Right cardiac atrium (tissue), 5 donors: ENCODE results near the gene ACTN4. TPM values are rescaled to one million over a fixed set of nuclear protein-coding genes. Genes with fewer than 3 reads are reported as not detected.

Experiments used
- ATAC-seq, 2 donors: fragments of 200-7000 bp; cut with Tn5 transposase; one replicate each; pipeline versions ENCODE4 v1.8.0 to v1.9.1; 2020; ENCODE audit warnings: moderate library complexity in 2 of 2, mild to moderate bottlenecking in 1 of 2
- DNase-seq, 3 donors: peaks; one replicate each; pipeline ENCODE4 v3.0.0-alpha.2; 2020
- H3K27ac ChIP-seq: one replicate; pipeline ENCODE4 v1.5.1; 2013; ENCODE audit warnings: mild to moderate bottlenecking, low read length, control low read depth, moderate library complexity
- H3K27me3 ChIP-seq: one replicate; pipeline ENCODE4 v1.6.1; 2013; ENCODE audit not compliant: control insufficient read depth, insufficient read depth
- H3K4me1 ChIP-seq: one replicate; pipeline ENCODE4 v1.6.1; 2013; ENCODE audit warnings: low read length; ENCODE audit not compliant: control insufficient read depth, insufficient read depth
- H3K4me3 ChIP-seq: one replicate; pipeline ENCODE4 v1.5.1; 2013; ENCODE audit warnings: low read length, control low read depth
- H3K9me3 ChIP-seq: one replicate; pipeline ENCODE4 v1.6.1; 2013; ENCODE audit warnings: low read length; ENCODE audit not compliant: control insufficient read depth
- WGBS: extraction: QIAGEN DNeasy Blood & Tissue Kit; methylation state at CpG from one replicate; pipeline ENCODE4 v1.1.7; 2013; 5-methylcytosine and 5-hydroxymethylcytosine counted together
- intact Hi-C, 4 donors: fragments of 100-400 bp; cut with DNase I; formaldehyde crosslinking; loops; one replicate each; pipeline versions ENCODE4 v1.11.0 to v1.14.0; 2022 to 2023
- polyA plus RNA-seq: library from polyadenylated mRNA; stranded (reverse); fragments of 200-250 nt; gene quantifications from one replicate; pipeline ENCODE4 v1.2.3, GENCODE V29; 2013
- total RNA-seq, 4 donors: library from RNA; stranded (reverse); fragmentation: NEBNext Ultra II Directional; extraction: Animal tissue kit (Norgen Biotek cat#: 25700); gene quantifications; one replicate each; pipeline ENCODE4 v1.2.1, GENCODE V29; 2021
- donor health status: healthy with polysubstance abuse.
- donor health status: DM: no; HTN: yes; CAD: no.
- donor health status: DM: no; HTN: no; CAD: no.
- donor health status: DM: no; HTN: yes; CAD: no; lungs with severe emphysema.
- donor health status: DM: yes; HTN: yes; CAD: no.

The ACTN4 gene
- total and polyA plus RNA-seq, 5 donors = 87.4 to 226 (median 119) TPM

DNA sequence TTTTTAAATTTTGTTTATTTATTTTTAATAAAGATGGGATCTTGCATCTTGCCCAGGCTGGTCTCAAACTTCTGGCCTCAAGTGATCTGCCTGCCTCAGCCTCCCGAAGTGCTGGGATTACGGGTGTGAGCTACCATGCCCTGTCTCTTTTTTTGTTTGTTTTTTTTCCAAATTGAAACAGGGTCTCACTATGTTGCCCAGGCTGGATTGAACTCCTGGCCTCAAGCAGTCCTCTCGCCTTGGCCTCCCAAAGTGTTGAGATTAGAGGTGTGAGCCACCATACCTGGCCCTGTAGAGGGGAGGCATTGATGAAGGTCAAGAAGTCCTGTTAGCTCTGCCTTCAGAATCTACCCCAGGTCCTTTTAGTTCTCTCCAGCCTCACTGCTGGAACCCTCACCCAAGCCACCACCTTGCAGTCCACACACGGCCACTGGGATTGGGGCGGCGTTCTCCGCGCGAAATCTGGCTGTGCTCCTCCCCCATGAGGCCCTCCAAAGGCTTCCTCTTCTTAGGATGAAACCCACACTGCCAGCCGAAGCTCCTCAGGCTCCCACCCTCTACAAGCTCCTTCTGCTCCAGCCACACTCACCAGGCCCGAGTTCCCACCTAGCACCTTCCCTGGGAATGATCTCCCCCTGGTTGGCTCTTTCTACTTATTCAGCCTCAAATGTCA lies 34.9 kb downstream of the ACTN4 start:
- 90% methylated on average over 11 of the region's 11 CpGs for WGBS
- peak overlapping the region; percentile 78 for H3K27ac ChIP-seq
- ATAC-seq (no peak), DNase-seq (peak in 1 of 3 donors; percentile 20)
- H3K27me3 ChIP-seq = no peaks in the 10 kb centered on the region
- H3K4me1 ChIP-seq = peaks cover 61% of the 10 kb centered on the region
- H3K9me3 ChIP-seq = no peaks in the 10 kb centered on the region
- no peak overlapping the region for H3K4me3 ChIP-seq
- intact Hi-C loops = loop anchor here in 1 of 4 donors (5.0 kb wide), 1 partner anchor 35 kb away; the partner anchor contains the start of gene ACTN4

DNA sequence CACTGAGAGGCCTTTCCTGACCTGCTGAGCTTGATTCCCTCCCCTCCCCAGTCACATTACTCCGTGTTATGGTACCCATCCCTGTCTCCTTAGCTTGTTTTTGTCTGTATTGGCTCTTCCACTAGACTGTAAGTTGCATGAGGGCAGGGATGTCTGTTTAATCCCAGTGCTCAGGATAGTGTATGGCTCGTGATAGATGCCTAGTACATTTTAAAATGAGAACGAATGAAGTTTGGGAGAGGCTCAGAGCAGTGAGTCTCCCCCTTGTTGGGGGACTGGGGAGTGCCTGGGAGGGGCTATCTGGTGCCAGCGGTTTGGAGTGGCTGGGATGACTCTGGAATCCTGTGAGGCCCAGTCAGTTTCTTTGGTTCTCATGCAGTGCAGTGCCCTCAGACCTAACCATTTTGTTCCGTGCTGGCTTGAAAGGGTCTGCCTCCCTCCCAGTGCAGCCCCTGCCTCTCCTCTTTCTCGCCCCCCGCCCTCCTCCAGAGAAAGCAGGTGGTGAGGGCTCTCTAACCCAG lies 35.5 kb downstream of the ACTN4 start:
- Histone ChIP-seq H3K27me3 (no peaks in the 10 kb centered on the region), H3K9me3 (no peaks in the 10 kb centered on the region), H3K27ac (peak overlapping the region; percentile 78), H3K4me3 (no peak overlapping the region), H3K4me1 (peaks cover 59% of the 10 kb centered on the region)
- no peak for DNase-seq
- whole genome bisulfite sequencing = 81% methylated on average over 7 of the region's 7 CpGs
- ATAC-seq = peak; percentile 0 to 2
- intact Hi-C loops = loop anchor here in 1 of 4 donors (5.0 kb wide), 1 partner anchor 36 kb away; the partner anchor contains the start of gene ACTN4

DNA sequence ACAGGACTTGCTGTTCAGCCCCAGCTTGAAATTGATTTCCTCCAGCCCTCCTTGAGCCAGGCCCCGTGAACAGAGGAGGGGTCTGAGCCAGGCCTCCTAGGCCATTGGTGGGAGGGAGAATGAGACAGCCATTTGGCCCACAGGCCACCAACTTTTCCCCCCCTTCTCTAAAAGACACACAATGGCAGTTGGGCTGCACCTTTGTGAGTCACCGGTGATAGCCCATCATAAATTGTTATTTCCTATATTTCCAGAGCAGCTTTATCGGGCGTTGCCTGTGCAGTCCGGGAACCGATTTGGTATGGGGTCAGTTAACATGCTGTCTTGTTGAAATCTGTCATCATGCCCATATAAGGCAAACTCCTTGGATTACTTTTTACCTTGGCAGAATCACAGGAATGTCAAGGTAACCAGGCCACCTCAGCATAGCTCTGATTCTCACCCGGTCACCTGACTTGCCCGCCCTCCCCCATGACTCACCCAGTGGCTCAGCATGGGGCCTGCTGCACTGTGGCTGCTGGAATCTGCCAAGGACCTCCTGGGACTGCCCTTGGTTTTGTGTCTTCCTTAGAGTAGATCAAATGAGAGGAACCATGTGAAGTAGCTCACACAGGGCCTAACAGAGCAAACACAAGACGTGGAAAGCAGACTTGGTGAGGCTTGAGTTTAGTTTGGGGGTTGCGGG lies 36.1 kb downstream of the ACTN4 start:
- Histone ChIP-seq H3K4me1 (peaks cover 58% of the 10 kb centered on the region), H3K27ac (peak overlapping the region; percentile 78), H3K27me3 (no peaks in the 10 kb centered on the region), H3K4me3 (no peak overlapping the region), H3K9me3 (no peaks in the 10 kb centered on the region)
- DNase-seq = peak in 2 of 3 donors; percentile 66 to 68
- intact Hi-C loops = loop anchor here in 1 of 4 donors (5.0 kb wide), 1 partner anchor 36 kb away; the partner anchor contains the start of gene ACTN4
- WGBS = 38% methylated on average over 10 of the region's 10 CpGs
- ATAC-seq = peak; percentile 69 to 70

DNA sequence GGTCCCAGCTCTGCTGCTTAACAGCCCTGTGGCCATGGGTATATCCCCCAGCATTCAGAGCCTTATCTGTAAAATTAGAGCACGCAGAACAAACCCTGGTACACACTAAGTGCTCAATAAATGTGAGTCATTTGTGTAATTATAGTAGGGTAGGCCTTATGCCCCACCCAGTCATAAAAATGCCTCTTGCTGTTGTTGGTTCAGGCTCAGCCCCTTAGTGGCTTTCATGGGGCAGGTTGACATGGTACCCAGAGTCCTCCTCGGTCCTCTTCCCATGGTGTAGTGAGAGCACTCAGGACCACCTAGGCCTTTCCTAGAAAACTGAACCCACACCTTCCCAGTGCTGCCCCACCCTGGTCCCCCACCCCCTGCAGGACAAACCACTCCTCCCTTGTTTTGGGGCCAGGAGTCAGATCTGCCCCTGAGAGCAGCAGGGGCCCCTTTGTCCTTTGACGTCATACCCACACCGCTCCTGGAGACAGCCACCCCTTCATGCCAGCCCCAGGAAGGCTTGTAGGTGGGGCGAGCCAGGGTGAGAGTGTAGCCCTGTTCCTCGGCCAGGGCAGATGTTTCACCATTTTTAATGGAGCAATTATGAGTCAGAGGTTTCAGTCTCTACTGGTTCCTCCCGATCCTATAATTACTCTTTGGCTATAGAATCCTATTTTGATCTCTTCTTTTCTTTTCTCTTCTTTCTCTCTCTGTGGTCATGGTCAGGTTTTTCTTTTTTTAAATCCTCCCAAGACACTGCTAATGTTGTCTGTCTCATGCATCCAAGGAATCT lies 36.8 kb downstream of the ACTN4 start:
- peaks cover 55% of the 10 kb centered on the region for H3K4me1 ChIP-seq
- DNase-seq = peak in 2 of 3 donors; percentile 77 to 86
- H3K27ac ChIP-seq = peak overlapping the region; percentile 88
- H3K4me3 ChIP-seq = no peak overlapping the region
- intact Hi-C loops = loop anchor here in 1 of 4 donors (5.0 kb wide), 1 partner anchor 37 kb away; the partner anchor contains the start of gene ACTN4
- peak; percentile 63 to 80 for ATAC-seq
- H3K27me3 ChIP-seq = no peaks in the 10 kb centered on the region
- no peaks in the 10 kb centered on the region for H3K9me3 ChIP-seq
- WGBS = 35% methylated on average over 7 of the region's 7 CpGs

DNA sequence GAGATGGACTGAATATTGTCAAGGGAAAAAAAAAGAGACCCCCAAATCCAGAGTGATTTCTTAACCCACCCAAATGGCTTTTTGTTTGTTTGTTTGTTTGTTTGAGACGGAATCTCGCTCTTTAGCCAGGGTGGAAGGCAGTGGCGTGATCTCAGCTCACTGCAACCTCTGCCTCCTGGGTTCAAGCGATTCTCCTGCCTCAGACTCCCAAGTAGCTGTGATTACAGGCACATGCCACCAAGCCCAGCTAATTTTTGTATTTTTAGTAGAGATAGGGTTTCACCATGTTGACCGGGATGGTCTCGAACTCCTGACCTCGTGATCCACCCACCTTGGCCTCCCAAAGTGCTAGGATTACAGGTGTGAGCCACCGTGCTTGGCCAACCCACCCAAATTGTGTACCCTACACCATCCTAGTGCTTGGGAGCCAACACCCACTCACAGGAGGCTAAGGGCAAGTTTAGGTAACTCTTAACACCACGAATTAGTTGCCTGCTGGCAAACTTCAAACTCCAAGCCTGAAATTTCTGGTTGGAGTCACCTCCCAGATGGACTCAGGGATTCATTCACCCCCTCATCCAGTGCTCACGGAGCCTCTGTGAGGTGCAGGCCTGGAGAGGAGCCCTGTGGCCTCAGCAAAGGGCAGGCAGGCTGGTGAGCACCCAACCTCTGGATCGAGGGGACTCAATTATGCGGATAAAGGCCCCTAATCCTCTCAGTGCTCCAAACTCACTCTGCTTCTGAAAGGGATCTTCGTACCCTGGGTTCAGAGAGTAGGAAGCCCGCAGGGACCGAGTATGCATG lies 37.6 kb downstream of the ACTN4 start:
- peak overlapping the region; percentile 88 for H3K27ac ChIP-seq
- H3K4me3 ChIP-seq = no peak overlapping the region
- no peak for ATAC-seq
- H3K9me3 ChIP-seq = no peaks in the 10 kb centered on the region
- peak in 1 of 3 donors; percentile 28 for DNase-seq
- WGBS = 77% methylated on average over 15 of the region's 15 CpGs
- H3K27me3 ChIP-seq = no peaks in the 10 kb centered on the region
- intact Hi-C loops = loop anchor here in 1 of 4 donors (5.0 kb wide), 1 partner anchor 38 kb away; the partner anchor contains the start of gene ACTN4
- H3K4me1 ChIP-seq = peaks cover 55% of the 10 kb centered on the region

DNA sequence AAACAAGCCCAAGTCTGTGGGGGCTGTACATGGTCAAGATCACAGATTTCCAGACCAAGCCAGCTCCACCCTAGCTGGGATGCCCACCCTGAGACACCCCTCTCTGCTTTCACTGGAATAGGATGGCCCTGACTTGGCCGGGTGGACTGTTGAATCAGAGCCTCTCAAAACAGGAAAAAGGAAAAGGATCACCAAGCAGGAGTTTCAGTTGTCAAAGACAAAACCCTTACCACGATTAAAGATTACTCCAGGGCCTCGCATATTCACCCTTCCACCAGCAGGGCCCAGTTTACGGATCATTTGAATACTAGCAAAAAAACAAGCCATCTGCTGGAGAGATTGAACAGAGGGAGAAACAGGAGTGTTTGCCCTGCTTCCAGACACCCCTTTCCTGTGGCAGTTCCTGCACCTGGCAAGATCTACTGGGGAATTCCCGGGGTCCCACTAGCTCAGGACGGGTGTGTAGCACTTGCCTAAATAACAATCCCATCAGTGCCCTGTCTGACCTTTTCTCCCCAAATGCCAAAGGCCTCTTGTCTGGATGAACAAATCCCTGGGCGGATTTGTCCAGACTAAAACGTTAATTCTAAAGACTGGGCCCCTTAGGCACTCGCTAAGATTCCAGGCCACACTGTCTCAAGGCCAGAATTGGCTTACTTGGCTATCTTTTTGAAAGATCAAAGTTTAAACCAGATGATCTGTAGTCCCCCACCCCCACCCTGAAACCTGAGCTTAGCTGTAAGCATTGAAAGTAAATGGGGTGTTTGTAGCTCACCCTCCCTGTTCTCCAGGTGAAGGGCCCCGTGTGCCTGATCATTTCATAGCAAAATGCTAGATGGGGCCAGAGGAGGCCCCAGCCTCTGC lies 38.4 kb downstream of the ACTN4 start:
- Histone ChIP-seq H3K4me1 (peaks cover 55% of the 10 kb centered on the region), H3K9me3 (no peaks in the 10 kb centered on the region), H3K4me3 (no peak overlapping the region), H3K27me3 (no peaks in the 10 kb centered on the region), H3K27ac (peak overlapping the region; percentile 88)
- intact Hi-C loops = no loop called here
- DNase-seq (peak in 1 of 3 donors; percentile 43), ATAC-seq (peak; percentile 12 to 57)
- 20% methylated on average over 10 of the region's 10 CpGs for WGBS

DNA sequence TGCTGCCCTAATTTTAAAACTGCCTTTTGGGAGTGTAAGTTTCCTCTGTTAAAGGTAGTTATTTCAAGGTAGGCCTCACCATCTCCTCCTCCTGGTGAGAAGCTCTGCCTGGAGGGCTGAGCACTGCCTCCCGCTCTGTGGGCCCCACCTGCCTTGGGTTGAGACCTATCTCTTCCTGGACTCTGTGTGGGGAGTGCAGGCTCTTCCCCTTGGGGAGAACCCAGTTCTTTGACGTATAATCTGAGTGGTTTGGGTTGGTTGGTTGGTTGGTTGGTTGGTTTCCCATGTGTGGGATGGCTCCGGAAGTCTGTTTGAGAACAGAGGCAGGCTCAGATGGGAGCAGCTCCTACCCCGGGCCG lies 39.1 kb downstream of the ACTN4 start:
- intact Hi-C loops = no loop called here
- peaks cover 50% of the 10 kb centered on the region for H3K4me1 ChIP-seq
- 55% methylated on average over 5 of the region's 5 CpGs for WGBS
- H3K9me3 ChIP-seq = no peaks in the 10 kb centered on the region
- ATAC-seq = no peak
- H3K27ac ChIP-seq = peak overlapping the region; percentile 88
- no peaks in the 10 kb centered on the region for H3K27me3 ChIP-seq
- H3K4me3 ChIP-seq = no peak overlapping the region
- DNase-seq = peak in 1 of 3 donors; percentile 16

DNA sequence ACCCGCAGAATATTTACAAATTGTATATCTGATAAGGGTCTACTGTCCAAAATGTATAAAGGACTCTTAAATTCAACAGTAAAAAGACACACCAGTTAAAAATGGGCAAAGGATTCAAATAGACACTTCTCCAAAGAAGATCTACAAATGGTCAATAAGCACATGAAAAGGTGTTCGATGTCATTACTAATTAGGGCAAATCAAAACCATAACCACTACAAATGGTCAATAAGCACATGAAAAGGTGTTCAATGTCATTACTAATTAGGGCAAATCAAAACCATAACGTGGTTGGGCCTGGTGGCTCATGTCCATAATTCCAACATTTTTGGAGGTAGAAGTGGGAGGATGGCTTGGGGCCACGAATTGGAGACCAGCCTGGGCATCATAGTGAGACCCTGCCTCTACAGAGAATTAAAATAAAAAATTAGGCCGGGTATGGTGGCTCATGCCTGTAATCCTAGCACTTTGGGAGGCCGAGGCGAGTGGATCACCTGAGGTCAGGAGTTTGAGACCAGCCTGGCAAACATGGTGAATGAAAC lies 40.5 kb downstream of the ACTN4 start:
- 97% methylated on average over 7 of the region's 7 CpGs for WGBS

DNA sequence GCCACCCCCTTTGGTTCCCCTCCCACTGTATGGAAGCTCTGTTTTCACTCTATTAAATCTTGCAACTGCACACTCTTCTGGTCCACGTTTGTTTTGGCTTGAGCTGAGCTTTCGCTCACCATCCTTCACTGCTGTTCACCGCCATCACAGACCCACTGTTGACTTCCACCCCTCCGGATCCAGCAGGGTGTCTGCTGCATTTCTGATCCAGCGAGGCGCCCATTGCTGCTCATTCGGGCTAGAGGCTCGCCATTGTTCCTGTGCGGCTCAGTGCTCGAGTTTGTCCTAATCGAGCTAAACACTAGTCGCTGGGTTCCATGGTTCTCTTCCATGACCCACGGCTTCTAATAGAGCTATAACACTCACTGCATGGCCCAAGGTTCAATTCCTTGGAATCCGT lies 42.7 kb downstream of the ACTN4 start:
- Histone ChIP-seq H3K4me3 (no peak overlapping the region), H3K4me1 (peaks cover 41% of the 10 kb centered on the region), H3K9me3 (no peaks in the 10 kb centered on the region), H3K27ac (peak overlapping the region; percentile 1), H3K27me3 (no peaks in the 10 kb centered on the region)
- DNase-seq (peak in 2 of 3 donors; percentile 21 to 37), ATAC-seq (no peak)
- intact Hi-C loops = loop anchor here in 1 of 4 donors (5.0 kb wide), 1 partner anchor 38 kb away; no protein-coding TSS in a partner anchor
- WGBS = 92% methylated on average over 14 of the region's 14 CpGs

More for the DNA sequence above, 40.5 kb downstream of the ACTN4 start:
- ATAC-seq (no peak), DNase-seq (peak in 1 of 3 donors; percentile 4)
- Histone ChIP-seq H3K27me3 (no peaks in the 10 kb centered on the region), H3K27ac (peak overlapping the region; percentile 27), H3K9me3 (no peaks in the 10 kb centered on the region), H3K4me3 (no peak overlapping the region), H3K4me1 (peaks cover 50% of the 10 kb centered on the region)
- intact Hi-C loops = no loop called here
